GM19467 (cell line): ENCODE data around the gene H6PD.

Source experiments
- ATAC-seq: cut with Tn5 transposase; IDR thresholded peaks from one replicate; pipeline ENCODE4 v1.9.1; 2021; ENCODE audit warnings: mild to moderate bottlenecking, moderate library complexity; ENCODE audit not compliant: unreplicated experiment

Gene H6PD

GRCh38 chr1:9239622-9240401 lies 5.2 kb downstream of the H6PD start:
- no peak for ATAC-seq

GRCh38 chr1:9240914-9241820 lies 6.6 kb downstream of the H6PD start:
- no peak for ATAC-seq

GRCh38 chr1:9241891-9242290 lies 7.3 kb downstream of the H6PD start:
- no peak for ATAC-seq

- ATAC-seq, result no peak
Measured at GRCh38 chr1:9242338-9242969, 7.9 kb downstream of the H6PD start.

- no peak for ATAC-seq
Measured at GRCh38 chr1:9243066-9243739, 8.6 kb downstream of the H6PD start.

GRCh38 chr1:9244501-9245229 lies 10.1 kb downstream of the H6PD start:
- ATAC-seq, result no peak

- ATAC-seq, result no peak
Measured at GRCh38 chr1:9245230-9245619, 10.7 kb downstream of the H6PD start.

GRCh38 chr1:9245661-9246060 lies 11.1 kb downstream of the H6PD start:
- no peak for ATAC-seq

GRCh38 chr1:9246215-9246614 lies 11.6 kb downstream of the H6PD start:
- no peak for ATAC-seq

GRCh38 chr1:9246841-9247785 lies 12.5 kb downstream of the H6PD start:
- ATAC-seq, result no peak

GRCh38 chr1:9247894-9248293 lies 13.3 kb downstream of the H6PD start:
- no peak for ATAC-seq

GRCh38 chr1:9248341-9249262 lies 14.0 kb downstream of the H6PD start:
- ATAC-seq, result no peak

- no peak for ATAC-seq
Measured at GRCh38 chr1:9249263-9249533, 14.6 kb downstream of the H6PD start.

- ATAC-seq, result no peak
Measured at GRCh38 chr1:9249534-9250410, 15.2 kb downstream of the H6PD start.

GRCh38 chr1:9250411-9251381 lies 16.1 kb downstream of the H6PD start:
- ATAC-seq, result no peak

GRCh38 chr1:9251501-9251900 lies 16.9 kb downstream of the H6PD start:
- no peak for ATAC-seq
